NCI-H2171 (cell line): ENCODE measurements around the gene TMEM26.

ENCODE experiments used
- DNase-seq: peaks from one replicate; lab custom pipeline; 2025; lab: John Stamatoyannopoulos, UW

TMEM26 gene

DNA sequence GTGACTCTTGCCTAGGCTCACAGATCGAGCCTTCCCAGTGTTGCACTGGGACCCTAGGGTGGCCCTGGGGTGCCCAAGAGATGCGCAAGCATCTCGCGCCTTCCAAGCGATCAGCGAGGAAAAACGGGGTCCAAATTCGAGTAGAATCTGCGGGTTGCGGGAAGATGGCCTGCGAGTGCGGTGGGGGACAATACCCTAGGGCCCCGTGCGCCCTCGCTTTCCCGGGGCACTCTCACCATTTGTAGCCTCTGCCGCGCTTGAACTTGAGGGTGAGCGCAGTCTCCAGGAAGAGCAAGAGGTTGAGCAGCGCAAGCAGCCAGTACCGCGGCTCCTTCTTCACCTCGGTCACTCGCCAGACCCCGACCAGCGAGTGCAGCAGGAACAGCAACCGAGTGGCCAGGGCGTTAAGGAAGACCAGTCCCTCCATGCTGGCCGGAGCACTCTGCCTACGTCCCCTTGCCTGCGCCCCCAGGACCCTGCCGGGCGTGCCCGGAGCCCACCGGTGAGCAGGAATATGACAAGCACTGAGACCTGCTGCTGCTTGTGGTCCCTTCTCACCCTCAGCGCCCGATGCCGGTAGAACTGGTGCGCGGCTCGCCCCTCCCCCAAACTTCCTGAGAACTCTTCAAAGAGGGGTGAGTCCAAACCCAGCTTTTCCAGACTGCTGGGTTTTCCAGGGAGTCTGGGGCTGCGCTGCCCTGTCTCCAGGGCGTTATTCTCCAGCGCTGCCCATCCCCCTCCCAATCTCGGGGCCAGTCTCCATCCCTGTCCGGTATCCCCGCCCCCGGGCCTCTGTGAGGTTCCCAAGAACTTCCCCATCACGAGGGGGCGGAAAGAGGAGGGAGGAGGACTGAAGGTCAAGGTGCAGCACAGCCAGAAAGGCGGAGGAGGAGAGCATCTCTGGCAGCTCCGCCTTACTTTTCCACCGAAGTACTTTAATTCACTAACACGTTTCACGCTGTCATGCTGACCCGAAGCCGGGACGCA is at the start of gene TMEM26:
TSS of gene TMEM26 (minus strand) at position 727 of the 987 bp plus-strand sequence. CDS start at position 427, 300 bp downstream.
- DNase-seq: no peak

DNA sequence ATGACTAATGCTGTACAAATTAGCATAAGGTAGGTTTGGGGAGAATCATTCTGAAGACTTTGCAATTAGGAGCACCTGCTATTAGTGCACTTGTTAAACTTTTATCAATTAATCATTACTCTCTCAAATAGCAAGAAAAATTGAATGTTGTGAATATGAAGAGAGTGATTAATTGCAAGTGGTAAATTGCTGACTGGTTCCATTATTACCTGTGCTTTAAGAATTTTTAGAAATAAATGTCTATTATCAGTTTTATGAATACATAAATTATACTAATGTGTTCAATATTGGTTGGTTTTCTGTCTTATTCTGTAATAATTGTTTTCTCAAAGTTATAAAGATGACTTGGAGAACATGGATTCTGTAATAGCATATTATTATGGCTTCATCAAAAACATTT is 47.3 kb upstream of the TMEM26 start:
- no peak for DNase-seq

DNA sequence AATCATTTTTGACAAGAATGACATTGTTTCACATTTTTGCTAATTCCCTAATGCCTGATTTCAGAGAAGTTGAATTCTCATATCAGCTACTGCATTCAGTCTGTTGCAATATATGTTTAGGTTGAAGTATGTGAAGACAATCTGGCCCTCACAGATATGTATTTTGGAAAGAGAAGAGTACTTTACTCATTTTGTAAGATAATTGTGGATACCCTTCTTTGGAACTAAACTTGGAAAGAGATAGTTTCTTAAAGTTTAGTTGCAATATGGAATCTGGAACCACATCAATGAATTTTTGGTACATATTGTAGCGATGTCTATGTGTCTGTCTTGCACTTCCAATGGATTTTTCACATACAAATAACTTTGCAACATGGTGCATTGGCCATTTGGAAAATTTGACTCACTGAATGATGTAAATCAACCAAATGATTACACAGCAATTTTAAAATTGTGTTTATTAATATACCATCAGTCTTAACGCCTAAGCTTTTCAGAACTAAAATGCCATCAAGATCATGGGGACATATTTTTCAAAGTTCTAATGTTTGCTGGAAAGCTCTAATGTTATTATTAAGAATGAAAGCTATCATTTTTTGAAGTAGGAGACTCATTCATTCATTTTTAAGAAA is 39.3 kb upstream of the TMEM26 start:
- DNase-seq: no peak

DNA sequence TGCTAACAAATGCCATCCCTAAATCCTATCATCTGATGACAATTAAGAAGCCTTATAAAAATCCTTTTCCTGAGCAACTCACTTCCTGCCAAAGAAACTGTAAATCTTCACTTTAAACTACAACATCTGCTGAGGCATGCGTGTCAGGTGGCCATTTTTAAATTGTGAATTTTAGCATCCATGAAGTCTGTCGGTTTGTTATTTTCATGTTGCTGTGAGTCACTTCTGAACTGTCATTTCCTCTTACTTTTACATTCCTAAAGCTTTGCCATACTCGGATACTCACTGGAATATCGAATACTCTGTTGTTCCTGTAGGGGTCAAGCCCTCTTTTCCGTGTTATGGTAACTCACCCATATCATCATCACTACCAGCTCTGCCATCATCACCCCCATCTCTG is 34.3 kb upstream of the TMEM26 start:
- DNase-seq: no peak

DNA sequence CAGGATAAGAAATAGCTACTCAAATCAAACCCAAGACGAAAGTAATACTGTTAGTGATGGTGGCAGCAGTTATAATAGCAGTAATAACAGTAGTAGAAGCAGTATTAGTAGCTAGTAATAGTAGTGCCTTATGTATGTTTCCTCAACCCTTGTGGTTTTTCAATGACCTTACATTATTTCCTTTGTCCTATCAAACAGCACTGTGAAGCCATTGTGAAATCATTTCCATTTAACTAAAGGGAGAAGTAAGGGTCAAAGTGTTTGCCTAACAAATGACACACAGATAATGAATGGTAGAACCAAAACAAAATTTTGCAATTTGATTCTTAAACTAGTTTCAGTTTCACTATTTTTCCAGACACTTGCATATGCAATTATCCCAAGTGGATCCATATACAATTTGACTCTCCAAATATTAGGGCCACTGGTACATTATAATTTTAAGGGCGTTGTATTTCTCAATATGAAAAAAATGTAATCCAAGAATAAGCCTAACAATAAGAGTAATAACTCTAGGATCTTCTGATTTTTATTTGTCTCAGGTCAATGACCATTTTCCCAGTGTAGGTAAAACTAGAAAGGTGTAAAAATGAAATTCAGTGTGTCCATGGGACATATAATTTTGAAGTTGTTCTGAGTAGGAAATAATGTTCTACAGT is 33.7 kb upstream of the TMEM26 start:
- DNase-seq: no peak

DNA sequence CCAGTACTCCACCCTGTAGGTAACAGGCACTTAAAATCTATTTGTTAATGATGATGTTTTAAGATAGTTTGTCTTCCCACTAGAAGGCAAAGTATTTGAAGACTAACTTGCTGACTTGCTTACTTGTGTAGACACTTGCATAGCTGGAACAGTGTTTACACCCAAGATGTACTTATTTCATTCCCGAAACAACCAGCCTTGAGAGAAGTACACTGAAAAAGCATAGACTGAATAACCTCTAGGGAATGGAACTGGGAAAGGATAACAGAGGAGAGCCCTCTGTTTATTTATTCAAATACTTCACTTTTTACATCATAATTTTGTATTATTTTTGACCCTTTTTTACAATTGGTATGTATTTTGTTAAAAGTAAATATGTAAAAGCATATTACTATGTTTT is 33.1 kb upstream of the TMEM26 start:
- no peak for DNase-seq

DNA sequence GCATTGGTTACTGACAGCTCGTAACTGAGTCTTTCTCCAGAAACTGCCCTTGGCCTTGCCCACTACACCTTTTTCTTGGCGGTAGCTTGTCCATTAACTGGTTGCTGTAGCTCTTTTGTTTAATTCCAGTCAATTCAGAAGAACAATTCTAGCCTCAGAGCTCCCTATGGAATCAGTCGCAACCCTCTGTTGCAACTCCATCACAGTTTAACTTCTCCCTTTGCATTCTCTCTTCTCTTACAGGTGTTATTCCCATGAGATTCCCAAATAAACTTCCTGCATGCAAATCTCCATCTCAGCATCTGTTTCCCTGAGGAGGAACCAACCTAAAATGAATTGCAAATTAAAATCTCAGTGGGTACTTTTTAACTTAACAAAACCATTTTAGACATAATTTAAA is 28.4 kb upstream of the TMEM26 start:
- no peak for DNase-seq

DNA sequence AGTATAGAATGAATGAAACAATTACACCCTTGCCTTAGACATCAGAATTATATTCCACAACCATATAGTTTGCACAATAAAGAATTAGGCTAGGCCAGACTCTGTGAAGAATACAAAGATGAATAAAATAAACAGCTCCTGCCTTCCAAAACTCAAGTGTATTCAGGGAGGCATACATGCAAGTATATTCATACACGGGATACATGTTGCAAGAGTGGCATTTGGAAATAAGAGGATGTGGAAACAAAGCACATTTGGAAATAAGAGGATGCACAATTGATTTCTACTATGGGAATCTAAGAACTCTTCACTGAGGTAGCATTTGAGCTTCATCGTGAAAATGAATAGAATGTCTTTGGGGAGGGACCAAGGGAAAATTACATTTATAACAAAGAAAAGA is 27.0 kb upstream of the TMEM26 start:
- no peak for DNase-seq

DNA sequence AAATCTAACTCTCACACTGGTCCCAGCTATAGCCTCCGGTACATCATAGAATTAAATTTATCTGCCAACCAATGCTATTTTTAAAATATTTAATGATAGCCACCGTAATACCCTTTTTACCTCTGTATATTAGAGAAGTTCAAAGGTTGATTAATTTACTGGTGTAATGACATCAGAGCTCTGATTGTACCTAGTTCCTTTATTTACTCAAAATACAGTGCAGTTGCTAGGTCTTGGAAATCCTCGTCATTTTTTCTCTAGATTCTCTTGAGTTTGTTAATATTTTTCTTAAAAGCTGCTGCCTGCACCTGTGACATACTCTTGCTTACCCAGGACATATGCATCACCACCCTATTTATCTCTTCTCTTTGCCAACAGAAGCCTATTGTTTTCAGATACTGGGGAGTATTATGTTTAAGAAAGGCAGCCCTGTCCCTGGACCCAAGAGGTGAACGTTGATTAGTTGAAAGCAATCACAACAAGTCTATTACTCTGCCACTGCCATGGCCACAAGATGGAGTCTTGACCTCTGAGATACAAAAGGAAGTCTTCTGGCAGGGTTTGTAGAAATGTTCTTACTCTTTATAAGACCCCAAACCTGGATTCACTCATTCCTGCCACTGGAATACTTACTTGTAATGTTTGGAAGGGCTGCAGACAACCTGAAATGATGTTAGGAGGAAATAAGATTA is 25.6 kb upstream of the TMEM26 start:
- no peak for DNase-seq

DNA sequence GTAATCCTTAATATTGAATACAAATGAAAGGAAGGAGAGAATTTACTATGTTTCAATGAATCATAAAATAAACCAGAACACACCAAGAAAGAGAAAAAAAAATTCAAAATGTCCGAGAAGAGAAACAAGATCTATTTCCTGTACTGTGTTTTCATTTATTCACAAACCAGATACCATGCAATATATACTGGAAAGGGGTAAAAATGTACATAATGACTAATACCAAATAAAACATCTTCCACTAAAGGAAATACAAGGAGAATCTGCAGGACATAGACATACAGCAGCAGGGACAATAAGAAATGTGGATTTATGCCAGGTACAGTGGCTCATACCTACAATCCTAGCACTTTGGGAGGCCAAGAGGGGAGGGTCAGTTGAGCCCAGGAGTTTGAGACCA is 24.3 kb upstream of the TMEM26 start:
- no peak for DNase-seq

DNA sequence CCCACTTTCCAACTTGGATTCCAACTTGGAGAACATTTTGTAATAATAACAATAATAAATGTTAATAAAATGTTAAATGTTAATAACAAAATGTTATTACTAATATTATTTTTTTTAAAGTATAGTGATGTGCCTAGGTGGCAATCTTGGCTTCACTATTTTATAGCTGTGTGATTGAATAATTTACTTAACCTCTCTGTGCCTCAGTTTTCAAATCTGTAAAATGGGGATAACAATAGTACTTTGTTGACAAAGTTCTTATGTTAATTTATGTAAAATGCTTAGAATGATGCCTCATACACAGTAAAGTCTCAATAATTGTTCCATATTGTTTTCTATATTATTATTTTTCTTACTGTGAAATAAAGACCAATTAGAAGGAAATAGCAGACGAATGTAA is 23.3 kb upstream of the TMEM26 start:
- DNase-seq: no peak

DNA sequence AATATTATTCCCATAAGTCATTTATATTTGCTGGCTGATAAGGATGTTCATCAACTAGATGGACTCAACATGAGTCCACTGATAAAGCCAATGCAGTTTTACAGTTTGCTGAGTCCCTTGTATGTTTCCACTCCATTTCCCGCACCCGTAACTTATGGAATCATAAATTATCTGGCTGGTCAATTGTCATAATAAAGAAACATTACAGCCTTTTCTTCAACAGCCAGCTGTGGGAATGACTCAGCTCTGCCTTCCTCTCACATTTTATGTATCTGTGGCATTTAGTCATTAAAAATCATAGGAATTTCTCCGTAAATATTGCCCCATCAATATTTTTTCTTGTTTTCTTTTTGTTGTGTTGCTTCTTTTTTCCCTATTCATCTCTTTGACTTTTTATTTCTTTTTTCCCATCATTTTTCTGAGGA is 22.3 kb upstream of the TMEM26 start:
- no peak for DNase-seq

DNA sequence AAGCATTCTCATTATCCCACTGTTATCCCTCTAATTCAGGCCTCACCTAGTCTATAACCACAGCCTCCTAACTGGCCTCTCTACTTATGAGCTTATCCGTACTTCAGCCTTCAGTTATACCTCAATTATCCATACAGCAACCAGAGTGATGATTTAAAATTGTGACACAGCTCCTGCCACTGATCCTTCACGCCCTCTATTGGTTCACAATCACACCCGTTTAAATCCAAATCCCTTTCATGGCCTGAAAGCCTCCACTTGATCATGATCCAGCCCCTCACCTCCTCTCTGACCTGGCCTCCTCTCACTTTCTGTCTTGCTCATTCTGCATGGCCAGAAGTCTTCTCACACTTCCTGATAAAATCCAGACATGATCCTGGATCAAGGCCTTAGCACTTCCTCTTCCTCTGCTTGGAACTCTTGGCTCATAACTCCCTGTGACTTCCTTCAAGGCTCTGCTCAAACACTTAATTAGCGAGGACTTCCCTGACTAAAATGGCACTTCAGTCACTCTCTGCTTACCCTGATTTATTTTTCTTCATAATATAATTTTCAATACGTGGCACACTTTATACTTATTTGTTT is 19.0 kb upstream of the TMEM26 start:
- DNase-seq: no peak

DNA sequence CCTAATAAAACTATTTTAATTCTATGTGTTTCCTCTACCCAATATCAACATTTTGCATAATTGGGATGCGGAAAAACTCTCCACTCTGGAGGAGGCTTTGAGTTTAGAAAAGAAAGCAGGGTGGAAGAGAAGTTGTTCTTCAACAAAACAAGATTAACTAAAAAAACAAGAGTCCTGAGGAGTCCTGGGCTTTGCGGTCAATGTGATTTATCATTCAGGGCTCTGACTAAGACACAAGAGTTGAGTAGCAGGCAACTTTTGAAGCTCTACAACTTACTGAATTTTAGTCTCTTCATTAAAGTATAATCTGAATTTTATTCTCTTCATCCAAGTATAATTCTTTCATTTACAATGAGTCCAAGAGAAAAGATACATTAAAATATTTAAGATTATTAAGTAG is 18.3 kb upstream of the TMEM26 start:
- DNase-seq: no peak

DNA sequence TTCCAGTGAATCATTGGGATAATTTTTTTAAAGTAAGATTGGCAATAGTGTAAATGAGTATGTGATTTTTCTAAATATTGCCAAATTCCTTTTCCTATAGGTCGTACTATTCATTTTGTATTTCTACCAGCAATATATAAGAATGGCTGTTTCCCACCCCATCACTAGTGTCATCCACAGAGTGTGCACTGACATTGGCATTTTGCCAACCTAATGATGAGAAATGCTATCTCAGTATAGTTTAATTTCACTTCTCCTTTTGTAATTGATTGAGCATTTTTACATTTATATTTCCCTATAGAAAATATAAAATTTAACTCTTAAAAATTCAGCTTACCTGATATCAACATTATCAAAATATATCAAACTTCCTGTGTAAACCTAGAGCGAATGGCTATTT is 17.6 kb upstream of the TMEM26 start:
- no peak for DNase-seq

DNA sequence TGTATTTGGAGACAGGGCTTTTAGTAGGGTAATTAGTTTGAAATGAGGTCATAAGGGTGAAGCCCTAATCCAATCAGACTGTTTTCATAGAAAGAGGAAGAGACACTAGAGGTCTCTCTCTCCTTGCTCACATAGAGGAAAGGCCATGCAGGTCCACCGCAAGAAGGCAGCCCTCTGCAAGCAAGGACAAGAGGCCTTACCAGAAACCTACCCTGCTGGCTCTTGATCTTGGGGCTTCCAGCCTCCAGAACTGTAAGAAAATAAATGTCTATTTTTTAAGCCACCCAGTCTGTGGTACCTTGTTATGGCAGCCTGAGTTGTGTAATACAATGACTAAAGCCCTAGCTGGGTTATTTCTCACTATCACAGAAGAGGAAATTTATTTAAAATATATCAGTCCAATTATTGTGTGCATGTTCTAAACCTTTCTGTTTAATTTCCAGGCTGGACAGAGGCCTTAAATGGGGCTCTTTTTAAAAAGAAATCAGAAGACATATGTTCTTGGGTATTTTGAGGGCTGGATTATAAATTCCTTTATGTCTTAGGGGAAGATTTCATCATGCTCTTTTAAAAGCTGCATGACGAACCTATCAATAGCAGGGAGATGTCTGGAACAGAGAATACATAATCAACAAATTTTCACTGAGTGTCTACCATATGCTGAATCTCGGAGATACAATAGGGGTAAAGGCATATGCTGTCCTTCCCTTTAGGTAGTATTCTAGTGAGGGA is 12.9 kb upstream of the TMEM26 start:
- no peak for DNase-seq

DNA sequence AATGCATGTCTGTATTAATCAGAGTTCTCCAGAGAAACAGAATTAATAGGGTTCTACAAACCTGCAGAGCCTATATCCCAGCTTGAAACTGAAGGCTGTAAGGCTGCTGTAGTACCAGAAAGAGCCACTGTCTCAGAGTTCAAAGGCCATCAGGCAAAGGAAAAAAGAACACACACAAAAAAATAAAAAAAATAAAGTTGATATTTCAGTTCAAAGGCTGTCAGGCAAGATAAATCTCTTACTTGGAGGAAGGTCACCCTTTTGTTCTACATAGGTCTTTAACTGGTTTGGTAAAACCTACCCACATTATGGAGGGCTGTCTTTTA is 12.0 kb upstream of the TMEM26 start:
- DNase-seq: no peak

DNA sequence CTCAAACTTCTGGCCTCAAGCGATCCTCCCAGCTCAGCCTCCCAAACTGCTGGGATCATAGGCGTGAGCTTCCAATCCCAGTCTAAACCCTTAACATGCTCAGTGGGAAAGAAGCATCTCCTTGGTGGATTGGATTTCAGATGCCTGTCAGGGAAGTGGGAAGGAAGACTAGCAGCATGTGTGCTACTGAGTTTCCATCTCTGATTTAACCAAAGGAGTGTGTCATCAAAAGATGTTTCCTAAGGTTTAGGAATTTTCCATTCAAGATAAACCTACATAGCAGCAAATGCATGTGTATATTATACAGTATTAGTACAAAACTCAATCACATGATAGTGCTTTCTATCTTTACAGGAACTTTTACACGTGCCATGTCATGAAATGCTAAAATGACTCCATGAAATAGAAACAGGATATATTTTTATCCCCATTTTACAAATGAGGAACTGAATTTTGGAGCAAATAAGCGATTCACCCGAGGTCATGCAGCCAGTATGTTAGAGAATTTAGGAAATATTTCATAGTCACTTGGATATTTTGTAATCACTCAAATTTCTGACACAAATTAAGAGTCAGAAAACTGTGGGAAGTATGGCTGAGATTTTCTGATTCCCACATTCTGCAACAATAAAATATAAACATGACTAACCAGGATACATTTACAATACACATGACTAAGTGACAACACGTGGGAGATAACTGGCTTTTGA is 11.4 kb upstream of the TMEM26 start:
- DNase-seq: no peak

DNA sequence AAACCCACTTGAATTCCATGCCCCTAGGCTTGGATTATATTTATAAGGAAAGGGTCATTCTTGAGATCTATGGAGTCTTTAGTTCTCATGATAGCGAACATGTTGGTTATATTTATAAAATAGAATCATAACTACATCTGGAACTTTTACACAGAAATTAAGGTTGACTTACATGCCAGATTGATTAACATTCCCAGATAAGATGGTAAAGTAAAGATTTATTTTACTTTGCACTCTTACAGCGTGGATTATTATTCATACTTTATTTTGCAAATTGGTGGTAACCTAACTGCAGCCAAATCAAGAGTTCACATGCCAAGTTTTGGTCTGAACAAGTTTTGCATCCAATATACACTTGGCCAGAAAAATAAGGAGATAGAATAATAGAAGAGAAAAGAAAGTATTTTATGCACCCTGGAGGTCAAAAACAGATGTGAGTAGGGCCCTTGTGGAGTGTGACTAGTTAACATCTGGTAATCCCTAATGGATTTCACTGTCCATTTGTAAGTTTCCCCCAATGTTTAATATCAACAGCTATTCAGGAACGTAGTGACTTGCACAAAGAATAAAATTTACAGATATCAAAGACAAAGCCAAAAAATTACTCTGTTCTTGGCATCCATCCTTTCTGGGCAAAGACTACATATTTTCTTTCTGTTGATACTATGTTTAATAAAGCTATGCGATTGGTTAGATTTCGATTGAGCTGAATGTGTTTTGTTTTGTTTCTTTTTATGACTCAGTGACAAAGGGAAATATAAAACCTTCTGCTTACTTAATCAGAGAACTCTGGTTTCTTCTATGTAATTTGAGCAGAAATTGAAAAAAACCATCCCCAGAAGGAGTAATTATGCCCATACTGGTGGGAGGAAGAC is 10.1 kb upstream of the TMEM26 start:
- DNase-seq: no peak

DNA sequence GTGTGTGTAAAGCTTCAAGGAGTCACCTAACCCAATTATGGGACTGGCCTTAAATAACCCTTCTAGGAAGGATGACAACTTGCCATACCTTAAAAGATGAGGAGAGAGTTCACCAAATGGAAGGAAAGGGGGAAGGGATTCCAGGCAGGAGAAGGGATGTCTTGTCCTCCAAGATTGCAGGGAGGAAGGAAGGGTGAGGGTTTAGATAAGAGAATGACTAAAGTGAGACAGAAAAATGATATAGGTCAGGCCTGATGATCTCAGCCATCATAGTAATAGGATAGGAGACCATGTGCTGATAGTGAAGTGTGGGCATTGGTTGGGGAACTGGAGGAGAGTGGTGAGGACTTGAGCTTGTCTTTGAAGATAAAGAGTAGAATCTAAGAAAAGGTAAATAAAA is 7.7 kb upstream of the TMEM26 start:
- no peak for DNase-seq
